Esophagus muscularis mucosa (tissue), 4 donors: Measurements from ENCODE around the gene MEMO1. TPM values are rescaled to one million over a fixed set of nuclear protein-coding genes. Genes with fewer than 3 reads are reported as not detected.
"Not testable (repeated sequence)": the region's sequence is repeated elsewhere in the genome, so short reads cannot be mapped to it uniquely, and the experiment has no call there.

Source experiments
- DNase-seq: peaks from one replicate; pipeline ENCODE4 v3.0.0-alpha.2; 2017; ENCODE audit errors: extremely low spot score
- H3K27ac ChIP-seq, 4 donors: fragments of 200-600 bp; sonication (generic); replicated peaks in 1 of 4; 1 replicate in 3 of 4; 2 replicates in 1 of 4; pipeline ENCODE4 v1.5.1; 2016 to 2019; ENCODE audit warnings: mild to moderate bottlenecking in 1 of 4
- H3K27me3 ChIP-seq, 4 donors: fragments of 200-600 bp; sonication (generic); one replicate each; pipeline versions ENCODE4 v1.5.1 to v1.6.0; 2016 to 2019
- H3K36me3 ChIP-seq, 4 donors: fragments of 200-600 bp; sonication (generic); one replicate each; pipeline ENCODE4 v1.5.1; 2016 to 2019
- H3K4me1 ChIP-seq, 4 donors: fragments of 200-600 bp; sonication (generic); one replicate each; pipeline ENCODE4 v1.5.1; 2016 to 2019
- H3K4me3 ChIP-seq, 4 donors: fragments of 200-600 bp; sonication (generic); 1 replicate in 2 of 4; 2 replicates in 2 of 4; pipeline ENCODE4 v1.5.1; 2016 to 2019; ENCODE audit warnings: mild to moderate bottlenecking in 4 of 4, moderate library complexity in 1 of 4
- H3K9me3 ChIP-seq, 4 donors: fragments of 200-600 bp; sonication (generic); 1 replicate in 3 of 4; 2 replicates in 1 of 4; pipeline ENCODE4 v1.5.1; 2016 to 2019
- EP300 ChIP-seq: sonication (generic); formaldehyde crosslinking; IDR thresholded peaks from one replicate; pipeline ENCODE4 v1.6.1; 2017; ENCODE audit warnings: antibody characterized with exemption
- POLR2A ChIP-seq: fragments of 450-650 bp; IDR thresholded peaks from one replicate; pipeline ENCODE4 v1.6.1; 2017; ENCODE audit warnings: antibody characterized with exemption, moderate library complexity, mild to moderate bottlenecking, low read depth
- POLR2AphosphoS5 ChIP-seq, 2 donors: sonication (generic); formaldehyde crosslinking; IDR thresholded peaks; one replicate each; pipeline ENCODE4 v1.6.1; 2017; ENCODE audit warnings: antibody characterized with exemption in 2 of 2
- WGBS: methylation state at CpG from one replicate; pipeline ENCODE4 v1.1.5; 2018; 5-methylcytosine and 5-hydroxymethylcytosine counted together
- intact Hi-C: fragments of 100-400 bp; cut with DNase I; formaldehyde crosslinking; loops from one replicate; pipeline ENCODE4 v1.15.1; 2023
- total RNA-seq, 4 donors: library from RNA; depleted of rRNA; stranded (reverse); fragments of >200 nt; gene quantifications; one replicate each; pipeline versions ENCODE4 v1.1.0 to v1.2.1, GENCODE V29; 2016
- TF ChIP-seq, protein P1 (sequence below), 3 experiments: fragments of 200-600 bp in 2 of 3; fragments of 450-650 bp in 1 of 3; sonication (generic) in 2 of 3; IDR thresholded peaks; one replicate each; pipeline ENCODE4 v1.5.1; 2017 to 2019; ENCODE audit warnings: antibody characterized with exemption in 3 of 3, mild to moderate bottlenecking in 2 of 3, moderate library complexity in 1 of 3

MEMO1 gene
- total RNA-seq, 4 donors from 2014 or later: 25.0 to 40.7 (median 33.2) TPM

GRCh38 chr2:31877008-31877407 is 133.8 kb downstream of the MEMO1 start:
- no peaks in the 10 kb centered on the region for H3K4me1 ChIP-seq
- WGBS: 93% methylated on average over 2 of the region's 2 CpGs
- peaks cover 0 to 6% (median 3%) of the 10 kb centered on the region in 4 donors for H3K36me3 ChIP-seq
- H3K4me3 ChIP-seq: no peak overlapping the region
- H3K9me3 ChIP-seq: no peaks in the 10 kb centered on the region
- no peak overlapping the region for H3K27ac ChIP-seq
- intact Hi-C loops: no loop called here
- no peak for DNase-seq
- TF ChIP-seq POLR2AphosphoS5 (IDR thresholded peaks at IDR 0.05) (no peak), POLR2A (no peak), EP300 (no peak)
- TF ChIP-seq, protein P1, sequence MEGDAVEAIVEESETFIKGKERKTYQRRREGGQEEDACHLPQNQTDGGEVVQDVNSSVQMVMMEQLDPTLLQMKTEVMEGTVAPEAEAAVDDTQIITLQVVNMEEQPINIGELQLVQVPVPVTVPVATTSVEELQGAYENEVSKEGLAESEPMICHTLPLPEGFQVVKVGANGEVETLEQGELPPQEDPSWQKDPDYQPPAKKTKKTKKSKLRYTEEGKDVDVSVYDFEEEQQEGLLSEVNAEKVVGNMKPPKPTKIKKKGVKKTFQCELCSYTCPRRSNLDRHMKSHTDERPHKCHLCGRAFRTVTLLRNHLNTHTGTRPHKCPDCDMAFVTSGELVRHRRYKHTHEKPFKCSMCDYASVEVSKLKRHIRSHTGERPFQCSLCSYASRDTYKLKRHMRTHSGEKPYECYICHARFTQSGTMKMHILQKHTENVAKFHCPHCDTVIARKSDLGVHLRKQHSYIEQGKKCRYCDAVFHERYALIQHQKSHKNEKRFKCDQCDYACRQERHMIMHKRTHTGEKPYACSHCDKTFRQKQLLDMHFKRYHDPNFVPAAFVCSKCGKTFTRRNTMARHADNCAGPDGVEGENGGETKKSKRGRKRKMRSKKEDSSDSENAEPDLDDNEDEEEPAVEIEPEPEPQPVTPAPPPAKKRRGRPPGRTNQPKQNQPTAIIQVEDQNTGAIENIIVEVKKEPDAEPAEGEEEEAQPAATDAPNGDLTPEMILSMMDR (IDR thresholded peaks at IDR 0.05): no peak
- no peaks in the 10 kb centered on the region for H3K27me3 ChIP-seq

DNA sequence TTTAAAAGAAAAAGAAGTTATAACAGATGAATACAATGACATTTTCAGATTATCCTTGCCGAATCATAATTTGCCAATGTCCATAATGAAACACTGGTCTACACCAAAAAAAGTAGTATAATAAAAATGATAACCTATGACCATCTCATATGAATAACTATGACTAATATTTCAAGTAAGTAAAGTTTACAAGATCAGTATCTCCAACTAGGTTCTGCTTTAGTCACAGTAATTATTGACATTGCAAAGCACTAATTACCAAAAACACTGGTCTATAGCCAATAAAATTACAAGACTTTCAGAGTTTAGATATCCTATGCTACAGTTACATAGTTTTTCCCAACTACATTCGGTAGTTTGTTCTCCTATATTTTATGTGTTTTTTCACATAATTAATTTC is 136.7 kb downstream of the MEMO1 start:
- intact Hi-C loops: no loop called here
- Histone ChIP-seq H3K27me3 (no peaks in the 10 kb centered on the region), H3K4me3 (no peak overlapping the region), H3K9me3 (no peaks in the 10 kb centered on the region), H3K4me1 (no peaks in the 10 kb centered on the region), H3K27ac (no peak overlapping the region), H3K36me3 (no peaks in the 10 kb centered on the region)
- TF ChIP-seq, protein P1 (IDR thresholded peaks at IDR 0.05): no peak
- no peak for TF ChIP-seq POLR2A
- no peak for TF ChIP-seq POLR2AphosphoS5 (IDR thresholded peaks at IDR 0.05)
- TF ChIP-seq EP300: no peak
- DNase-seq: no peak
- 96% methylated on average over 2 of the region's 2 CpGs for WGBS

DNA sequence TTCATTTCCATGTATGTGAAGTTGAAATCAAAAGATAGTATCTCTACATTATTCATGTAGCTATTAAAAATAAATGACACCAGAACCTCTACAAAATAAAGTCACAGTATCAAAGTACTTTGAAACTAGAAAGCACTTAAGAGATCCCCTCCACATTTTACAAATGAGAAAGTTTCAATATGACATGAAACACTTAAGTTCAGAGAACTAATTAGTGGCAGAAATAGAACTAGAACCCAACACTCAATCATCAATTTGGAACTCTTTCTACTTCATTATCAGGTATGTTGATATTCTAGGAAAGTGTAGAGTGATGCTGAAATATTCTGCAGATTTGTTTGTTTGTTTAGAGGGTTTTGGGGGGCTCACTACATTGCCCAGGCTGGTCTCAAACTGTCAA is 145.6 kb downstream of the MEMO1 start:
- no peaks in the 10 kb centered on the region for H3K4me1 ChIP-seq
- no peak overlapping the region for H3K27ac ChIP-seq
- no peak for TF ChIP-seq POLR2A
- H3K36me3 ChIP-seq: peaks cover 0 to 12% (median 0%) of the 10 kb centered on the region in 4 donors
- no peaks in the 10 kb centered on the region for H3K27me3 ChIP-seq
- no peak for DNase-seq
- intact Hi-C loops: no loop called here
- H3K9me3 ChIP-seq: no peaks in the 10 kb centered on the region
- H3K4me3 ChIP-seq: no peak overlapping the region

DNA sequence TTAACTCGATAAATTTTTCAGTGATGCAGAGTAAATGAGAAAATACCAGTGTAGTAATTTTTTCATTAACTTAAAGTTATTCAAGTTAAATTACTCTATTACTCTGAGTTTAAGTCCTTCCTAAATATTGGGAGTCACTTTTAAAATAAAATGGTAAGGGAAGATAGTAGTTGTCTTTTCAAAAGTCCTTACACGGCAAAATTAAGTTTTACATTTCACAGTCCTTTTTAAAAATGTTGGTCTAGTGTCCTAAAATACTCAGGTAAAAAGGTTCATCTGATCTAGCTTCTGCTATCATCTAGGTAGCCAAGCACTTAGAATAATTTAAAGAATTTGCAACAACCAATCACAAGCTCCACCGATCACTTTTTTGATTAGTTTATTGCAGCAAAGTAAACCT is 146.9 kb downstream of the MEMO1 start:
- intact Hi-C loops: no loop called here
- no peak for DNase-seq
- TF ChIP-seq POLR2AphosphoS5 (IDR thresholded peaks at IDR 0.05) (no peak), EP300 (no peak), POLR2A (no peak)
- TF ChIP-seq, protein P1 (IDR thresholded peaks at IDR 0.05): no peak
- Histone ChIP-seq H3K9me3 (no peaks in the 10 kb centered on the region), H3K27ac (no peak overlapping the region), H3K36me3 (peaks cover 0 to 12% (median 0%) of the 10 kb centered on the region in 4 donors), H3K4me1 (no peaks in the 10 kb centered on the region), H3K27me3 (no peaks in the 10 kb centered on the region), H3K4me3 (no peak overlapping the region)
- WGBS: 98% methylated on average over 3 of the region's 3 CpGs

GRCh38 chr2:31863015-31863656 is 147.7 kb downstream of the MEMO1 start:
- H3K36me3 ChIP-seq: peaks cover 0 to 12% (median 0%) of the 10 kb centered on the region in 4 donors
- H3K27ac ChIP-seq, H3K9me3 ChIP-seq, H3K4me1 ChIP-seq, intact Hi-C loops, DNase-seq, H3K27me3 ChIP-seq, H3K4me3 ChIP-seq: not testable (repeated sequence)
- WGBS: 91% methylated on average over 9 of the region's 9 CpGs

DNA sequence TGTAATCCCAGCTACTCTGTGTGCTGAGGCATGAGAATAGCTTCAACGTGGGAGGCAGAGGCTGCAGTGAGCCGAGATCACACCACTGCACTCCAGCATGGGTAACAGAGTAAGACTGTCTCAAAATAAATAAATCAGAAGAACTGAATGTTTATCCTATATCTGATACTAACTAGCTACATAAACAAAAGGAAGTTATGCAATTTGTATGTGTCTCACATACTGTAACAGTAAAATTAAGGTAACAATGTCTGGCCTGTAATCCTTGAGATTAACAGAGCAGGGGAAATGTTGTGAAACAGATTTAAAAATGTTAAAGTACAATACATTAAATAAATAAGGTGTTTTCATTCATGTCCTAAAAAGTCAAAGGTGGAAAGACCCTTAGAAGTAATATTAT is 150.8 kb downstream of the MEMO1 start:
- 76% methylated on average over 2 of the region's 2 CpGs for WGBS
- Histone ChIP-seq H3K27ac (no peak overlapping the region), H3K36me3 (peaks cover 0 to 9% (median 0%) of the 10 kb centered on the region in 4 donors), H3K4me3 (no peak overlapping the region), H3K27me3 (no peaks in the 10 kb centered on the region), H3K9me3 (no peaks in the 10 kb centered on the region), H3K4me1 (no peaks in the 10 kb centered on the region)
- TF ChIP-seq, protein P1 (IDR thresholded peaks at IDR 0.05): no peak
- no peak for TF ChIP-seq POLR2AphosphoS5 (IDR thresholded peaks at IDR 0.05)
- TF ChIP-seq EP300: no peak
- TF ChIP-seq POLR2A: no peak
- intact Hi-C loops: no loop called here
- DNase-seq: no peak
